ENCODE results near the gene OSBPL5.

OSBPL5 gene

GRCh38 chr11:3129591-3130268, 35.4 kb downstream of the OSBPL5 start:
- H3K27me3 ChIP-seq (ENCODE audit: control insufficient read depth in 3 of 3, insufficient read depth in 3 of 3, low read depth in 1 of 3, low read length in 3 of 3), result no peaks in the 10 kb centered on the region
- H3K36me3 ChIP-seq (replicated peaks in 1 of 2; ENCODE audit: control insufficient read depth in 2 of 2, insufficient read depth in 2 of 2, low read length in 2 of 2), result peaks cover 2 to 16% of the 10 kb centered on the region in 2 donors
- H2AK5ac ChIP-seq (ENCODE audit: low read depth, low read length), result peak overlapping the region; percentile 56
- no CpG with 5 or more reads among the region's 21 CpGs for WGBS, 2 donors (ENCODE audit: extremely low coverage in 2 of 2, insufficient read length in 2 of 2, insufficient replicate concordance in 1 of 2)
- H3K9ac ChIP-seq (ENCODE audit: low read depth, low read length, poor library complexity), result peak overlapping the region; percentile 30
- H2BK15ac ChIP-seq (ENCODE audit: low read length), result no peak overlapping the region
- H2AFZ ChIP-seq (ENCODE audit: low read length), result no peak overlapping the region
- H3K4me1 ChIP-seq (ENCODE audit: control insufficient read depth in 2 of 2, insufficient read depth in 1 of 2, low read depth in 1 of 2, low read length in 2 of 2), result peaks cover 0 to under 1% of the 10 kb centered on the region in 2 donors
- H4K91ac ChIP-seq (ENCODE audit: low read depth, low read length, poor library complexity), result no peak overlapping the region
- H3K14ac ChIP-seq (ENCODE audit: low read length), result peak overlapping the region; percentile 82
- H3K27ac ChIP-seq (replicated peaks; ENCODE audit: low read length), result no peak overlapping the region
- no peak overlapping the region for H3K4ac ChIP-seq (ENCODE audit: low read length)
- peak overlapping the region; percentile 82 for H2BK5ac ChIP-seq (ENCODE audit: low read length)
- H3K18ac ChIP-seq (ENCODE audit: low read length), result peak overlapping the region; percentile 28
- no peak overlapping the region for H3K4me3 ChIP-seq (ENCODE audit: low read length in 2 of 2)
- H3K23ac ChIP-seq (ENCODE audit: low read depth, low read length, poor library complexity), result peak overlapping the region; percentile 31
- H3K79me1 ChIP-seq (ENCODE audit: low read depth, low read length), result peaks cover 13% of the 10 kb centered on the region
- no peak overlapping the region for H2BK120ac ChIP-seq (ENCODE audit: low read depth, low read length)
- no peak overlapping the region for H3K4me2 ChIP-seq (ENCODE audit: insufficient read depth, low read length, poor library complexity, severe bottlenecking)
- H2BK12ac ChIP-seq (ENCODE audit: low read length), result no peak overlapping the region
- no peaks in the 10 kb centered on the region for H3K9me3 ChIP-seq (replicated peaks in 1 of 2; ENCODE audit: control insufficient read depth in 2 of 2, insufficient read depth in 1 of 2, low read depth in 1 of 2, low read length in 2 of 2)
- no peak for DNase-seq (ENCODE audit: low spot score)
- H4K8ac ChIP-seq (ENCODE audit: low read depth, low read length), result no peak overlapping the region

GRCh38 chr11:3129181-3129590, 35.9 kb downstream of the OSBPL5 start:
- no peak overlapping the region for H3K23ac ChIP-seq (ENCODE audit: low read depth, low read length, poor library complexity)
- peaks cover 13% of the 10 kb centered on the region for H3K79me1 ChIP-seq (ENCODE audit: low read depth, low read length)
- H3K36me3 ChIP-seq (replicated peaks in 1 of 2; ENCODE audit: control insufficient read depth in 2 of 2, insufficient read depth in 2 of 2, low read length in 2 of 2), result peaks cover 4 to 22% of the 10 kb centered on the region in 2 donors
- peak overlapping the region; percentile 56 for H2AK5ac ChIP-seq (ENCODE audit: low read depth, low read length)
- H3K4me3 ChIP-seq (ENCODE audit: low read length in 2 of 2), result no peak overlapping the region
- no peak for DNase-seq (ENCODE audit: low spot score)
- H3K27me3 ChIP-seq (ENCODE audit: control insufficient read depth in 3 of 3, insufficient read depth in 3 of 3, low read depth in 1 of 3, low read length in 3 of 3), result no peaks in the 10 kb centered on the region
- no peak overlapping the region for H3K4me2 ChIP-seq (ENCODE audit: insufficient read depth, low read length, poor library complexity, severe bottlenecking)
- H3K4ac ChIP-seq (ENCODE audit: low read length), result no peak overlapping the region
- no peak overlapping the region for H2BK12ac ChIP-seq (ENCODE audit: low read length)
- no CpG with 5 or more reads among the region's 10 CpGs for WGBS, 2 donors (ENCODE audit: extremely low coverage in 2 of 2, insufficient read length in 2 of 2, insufficient replicate concordance in 1 of 2)
- no peak overlapping the region for H4K8ac ChIP-seq (ENCODE audit: low read depth, low read length)
- peak overlapping the region; percentile 28 for H3K18ac ChIP-seq (ENCODE audit: low read length)
- H3K14ac ChIP-seq (ENCODE audit: low read length), result peak overlapping the region; percentile 82
- H3K27ac ChIP-seq (replicated peaks; ENCODE audit: low read length), result no peak overlapping the region
- H2BK5ac ChIP-seq (ENCODE audit: low read length), result no peak overlapping the region
- H3K9ac ChIP-seq (ENCODE audit: low read depth, low read length, poor library complexity), result peak overlapping the region; percentile 30
- no peaks in the 10 kb centered on the region for H3K9me3 ChIP-seq (replicated peaks in 1 of 2; ENCODE audit: control insufficient read depth in 2 of 2, insufficient read depth in 1 of 2, low read depth in 1 of 2, low read length in 2 of 2)
- no peak overlapping the region for H2BK15ac ChIP-seq (ENCODE audit: low read length)
- no peak overlapping the region for H2AFZ ChIP-seq (ENCODE audit: low read length)
- no peak overlapping the region for H4K91ac ChIP-seq (ENCODE audit: low read depth, low read length, poor library complexity)
- H2BK120ac ChIP-seq (ENCODE audit: low read depth, low read length), result no peak overlapping the region
- H3K4me1 ChIP-seq (ENCODE audit: control insufficient read depth in 2 of 2, insufficient read depth in 1 of 2, low read depth in 1 of 2, low read length in 2 of 2), result no peaks in the 10 kb centered on the region

GRCh38 chr11:3128356-3129180, 36.5 kb downstream of the OSBPL5 start:
- Histone ChIP-seq H2AK5ac (ENCODE audit: low read depth, low read length) (no peak overlapping the region), H4K8ac (ENCODE audit: low read depth, low read length) (no peak overlapping the region), H3K14ac (ENCODE audit: low read length) (peak overlapping the region; percentile 31), H2BK120ac (ENCODE audit: low read depth, low read length) (no peak overlapping the region), H3K4me1 (ENCODE audit: control insufficient read depth in 2 of 2, insufficient read depth in 1 of 2, low read depth in 1 of 2, low read length in 2 of 2) (no peaks in the 10 kb centered on the region), H3K9ac (ENCODE audit: low read depth, low read length, poor library complexity) (no peak overlapping the region), H3K18ac (ENCODE audit: low read length) (no peak overlapping the region), H2BK12ac (ENCODE audit: low read length) (no peak overlapping the region), H3K27me3 (ENCODE audit: control insufficient read depth in 3 of 3, insufficient read depth in 3 of 3, low read depth in 1 of 3, low read length in 3 of 3) (no peaks in the 10 kb centered on the region), H3K23ac (ENCODE audit: low read depth, low read length, poor library complexity) (peak overlapping the region; percentile 44), H2BK5ac (ENCODE audit: low read length) (peak overlapping the region; percentile 39), H3K79me1 (ENCODE audit: low read depth, low read length) (peaks cover 13% of the 10 kb centered on the region), H3K27ac (replicated peaks; ENCODE audit: low read length) (no peak overlapping the region), H3K36me3 (replicated peaks in 1 of 2; ENCODE audit: control insufficient read depth in 2 of 2, insufficient read depth in 2 of 2, low read length in 2 of 2) (peaks cover 4 to 26% of the 10 kb centered on the region in 2 donors), H4K91ac (ENCODE audit: low read depth, low read length, poor library complexity) (no peak overlapping the region), H2BK15ac (ENCODE audit: low read length) (no peak overlapping the region), H3K4me3 (ENCODE audit: low read length in 2 of 2) (no peak overlapping the region), H2AFZ (ENCODE audit: low read length) (no peak overlapping the region), H3K4ac (ENCODE audit: low read length) (no peak overlapping the region), H3K4me2 (ENCODE audit: insufficient read depth, low read length, poor library complexity, severe bottlenecking) (no peak overlapping the region), H3K9me3 (replicated peaks in 1 of 2; ENCODE audit: control insufficient read depth in 2 of 2, insufficient read depth in 1 of 2, low read depth in 1 of 2, low read length in 2 of 2) (no peaks in the 10 kb centered on the region)
- no peak for DNase-seq (ENCODE audit: low spot score)
- WGBS, 2 donors (ENCODE audit: extremely low coverage in 2 of 2, insufficient read length in 2 of 2, insufficient replicate concordance in 1 of 2), result no CpG with 5 or more reads among the region's 19 CpGs

GRCh38 chr11:3127706-3128355, 37.3 kb downstream of the OSBPL5 start:
- Histone ChIP-seq H2BK120ac (ENCODE audit: low read depth, low read length) (no peak overlapping the region), H3K9ac (ENCODE audit: low read depth, low read length, poor library complexity) (no peak overlapping the region), H3K14ac (ENCODE audit: low read length) (no peak overlapping the region), H2BK5ac (ENCODE audit: low read length) (peak overlapping the region; percentile 39), H2AFZ (ENCODE audit: low read length) (no peak overlapping the region), H3K18ac (ENCODE audit: low read length) (peak overlapping the region; percentile 5), H3K36me3 (replicated peaks in 1 of 2; ENCODE audit: control insufficient read depth in 2 of 2, insufficient read depth in 2 of 2, low read length in 2 of 2) (peaks cover 4 to 26% of the 10 kb centered on the region in 2 donors), H2BK12ac (ENCODE audit: low read length) (no peak overlapping the region), H2BK15ac (ENCODE audit: low read length) (no peak overlapping the region), H3K9me3 (replicated peaks in 1 of 2; ENCODE audit: control insufficient read depth in 2 of 2, insufficient read depth in 1 of 2, low read depth in 1 of 2, low read length in 2 of 2) (no peaks in the 10 kb centered on the region), H3K79me1 (ENCODE audit: low read depth, low read length) (peaks cover 10% of the 10 kb centered on the region), H3K27me3 (ENCODE audit: control insufficient read depth in 3 of 3, insufficient read depth in 3 of 3, low read depth in 1 of 3, low read length in 3 of 3) (no peaks in the 10 kb centered on the region), H3K27ac (replicated peaks; ENCODE audit: low read length) (no peak overlapping the region), H3K23ac (ENCODE audit: low read depth, low read length, poor library complexity) (peak overlapping the region; percentile 44), H3K4me1 (ENCODE audit: control insufficient read depth in 2 of 2, insufficient read depth in 1 of 2, low read depth in 1 of 2, low read length in 2 of 2) (no peaks in the 10 kb centered on the region), H2AK5ac (ENCODE audit: low read depth, low read length) (no peak overlapping the region), H3K4ac (ENCODE audit: low read length) (no peak overlapping the region), H4K8ac (ENCODE audit: low read depth, low read length) (no peak overlapping the region), H3K4me2 (ENCODE audit: insufficient read depth, low read length, poor library complexity, severe bottlenecking) (no peak overlapping the region), H3K4me3 (ENCODE audit: low read length in 2 of 2) (no peak overlapping the region), H4K91ac (ENCODE audit: low read depth, low read length, poor library complexity) (no peak overlapping the region)
- WGBS, 2 donors (ENCODE audit: extremely low coverage in 2 of 2, insufficient read length in 2 of 2, insufficient replicate concordance in 1 of 2), result no CpG with 5 or more reads among the region's 16 CpGs
- no peak for DNase-seq (ENCODE audit: low spot score)
